ENCODE measurements around the gene FAM237B. TPM values are rescaled to one million over a fixed set of nuclear protein-coding genes. Genes with fewer than 3 reads are reported as not detected.

Gene FAM237B
- total and polyA plus RNA-seq, 9 of the 15 experiments (the other 6 are each of a cell fraction or from before 2014, with no cell fraction given) = not detected

- TF ChIP-seq ZNF277 (CRISPR knock-in tag; IDR thresholded peaks at IDR 0.05; ENCODE audit: borderline replicate concordance) (no peak), POLR2AphosphoS2 (IDR thresholded peaks at IDR 0.05; ENCODE audit: low read length) (no peak), FUS (optimal IDR thresholded peaks at IDR 0.05; ENCODE audit: low read depth, low read length) (no peak), ZMIZ1 (IDR thresholded peaks at IDR 0.05; ENCODE audit: low read depth in 2 of 2, low read length in 2 of 2) (no peak), PHB2 (IDR thresholded peaks at IDR 0.05; ENCODE audit: low read depth) (no peak), GATAD2A (IDR thresholded peaks at IDR 0.05) (no peak), BRD4 (IDR thresholded peaks at IDR 0.05) (no peak), BMI1 (IDR thresholded peaks at IDR 0.05; ENCODE audit: low read length) (no peak), PHF20 (IDR thresholded peaks at IDR 0.05; ENCODE audit: partially characterized antibody) (no peak), ETS2 (tag; IDR thresholded peaks at IDR 0.05; ENCODE audit: borderline replicate concordance, poor library complexity, severe bottlenecking) (no peak), TCFL5 (CRISPR knock-in tag; conservative IDR thresholded peaks at IDR 0.05) (no peak)
Observed at GRCh38 chr7:90274161-90274560, 46.9 kb downstream of the FAM237B start (continued).
